Thoracic aorta (tissue), 2 donors: Measurements from ENCODE around the gene CTNNAL1. TPM values are rescaled to one million over a fixed set of nuclear protein-coding genes. Genes with fewer than 3 reads are reported as not detected.

Source experiments
- ATAC-seq: fragments of 150-250 bp; one replicate; pipeline ENCODE4 v1.8.0; 2017; ENCODE audit warnings: low read depth; ENCODE audit not compliant: insufficient number of reproducible peaks, low FRiP score
- DNase-seq: peaks from one replicate; pipeline ENCODE4 v3.0.0-alpha.2; 2020; ENCODE audit warnings: low spot score
- H3K27ac ChIP-seq, 2 donors: fragments of 200-600 bp; sonication (generic); 1 replicate in 1 of 2; 2 replicates in 1 of 2; pipeline ENCODE4 v1.5.1; 2016; ENCODE audit warnings: mild to moderate bottlenecking in 2 of 2, moderate library complexity in 2 of 2
- H3K27me3 ChIP-seq: fragments of 200-600 bp; sonication (generic); replicated peaks from 2 replicates; pipeline ENCODE4 v1.6.0; 2016; ENCODE audit warnings: mild to moderate bottlenecking; ENCODE audit not compliant: insufficient read depth
- H3K36me3 ChIP-seq: fragments of 200-600 bp; sonication (generic); one replicate; pipeline ENCODE4 v1.5.1; 2016
- H3K4me1 ChIP-seq, 2 donors: fragments of 200-600 bp; sonication (generic); 1 replicate in 1 of 2; 2 replicates in 1 of 2; pipeline versions ENCODE4 v1.5.1 to v1.6.0; 2016; ENCODE audit warnings: low read depth in 2 of 2, mild to moderate bottlenecking in 1 of 2; ENCODE audit not compliant: control insufficient read depth in 1 of 2
- H3K4me3 ChIP-seq: fragments of 200-600 bp; sonication (generic); 2 replicates; pipeline ENCODE4 v1.5.1; 2016; ENCODE audit warnings: mild to moderate bottlenecking
- H3K9me3 ChIP-seq: fragments of 200-600 bp; sonication (generic); 2 replicates; pipeline ENCODE4 v1.5.1; 2016
- CTCF ChIP-seq: fragments of 200-600 bp; sonication (generic); IDR thresholded peaks from one replicate; pipeline ENCODE4 v1.5.1; 2019; ENCODE audit warnings: antibody characterized with exemption
- total RNA-seq, 2 donors: library from RNA; depleted of rRNA; stranded (reverse); fragments of >200 nt; gene quantifications; one replicate each; pipeline versions ENCODE4 v1.1.0 to v1.2.3, GENCODE V29; 2016

The CTNNAL1 gene
- total RNA-seq, 2 donors from 2014 or later: 41.8 to 45.0 TPM

DNA sequence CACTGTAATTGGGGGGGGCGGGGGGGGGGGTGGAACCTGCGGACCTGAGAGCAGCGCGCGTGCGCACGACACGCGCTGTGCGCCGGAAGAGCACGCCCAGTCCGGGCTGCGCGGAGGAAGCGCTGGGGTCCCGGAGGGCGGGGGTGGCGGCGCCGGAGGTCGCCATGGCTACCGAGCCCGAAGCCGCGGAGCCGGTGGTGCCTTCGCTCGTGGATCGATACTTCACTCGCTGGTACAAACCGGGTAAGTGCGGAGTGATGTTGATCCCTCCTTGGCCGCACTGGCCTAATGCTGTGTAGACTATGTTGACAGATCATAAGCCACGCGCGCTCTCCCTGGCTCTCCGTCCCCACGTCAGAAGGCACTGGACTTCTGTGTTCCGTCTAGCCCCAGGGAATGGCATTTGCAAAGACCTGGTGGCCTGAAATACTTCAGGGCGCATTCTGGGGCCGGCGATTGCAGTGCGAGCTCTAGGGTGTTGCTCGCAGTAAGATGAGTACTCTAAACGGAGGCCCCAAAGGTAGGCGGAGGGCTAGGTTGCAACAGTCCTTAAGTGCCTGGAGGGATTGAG, 78.9 kb downstream of the CTNNAL1 start, which contains the start of gene ABITRAM:
ABITRAM (plus strand) TSS at position 78 of the 571 bp plus-strand sequence; CDS start at position 165, 87 bp downstream.
- Histone ChIP-seq H3K36me3 (peaks cover 1% of the 10 kb centered on the region), H3K4me3 (peak within 1 kb of the TSS; percentile 94), H3K27me3 (no peaks in the 10 kb centered on the region), H3K4me1 (peaks cover 13 to 23% of the 10 kb centered on the region in 2 donors), H3K27ac (peak within 1 kb of the TSS; percentile 84), H3K9me3 (no peaks in the 10 kb centered on the region)
- no peak for TF ChIP-seq CTCF
- ATAC-seq: peak; percentile 89
- DNase-seq: peak; percentile 15

DNA sequence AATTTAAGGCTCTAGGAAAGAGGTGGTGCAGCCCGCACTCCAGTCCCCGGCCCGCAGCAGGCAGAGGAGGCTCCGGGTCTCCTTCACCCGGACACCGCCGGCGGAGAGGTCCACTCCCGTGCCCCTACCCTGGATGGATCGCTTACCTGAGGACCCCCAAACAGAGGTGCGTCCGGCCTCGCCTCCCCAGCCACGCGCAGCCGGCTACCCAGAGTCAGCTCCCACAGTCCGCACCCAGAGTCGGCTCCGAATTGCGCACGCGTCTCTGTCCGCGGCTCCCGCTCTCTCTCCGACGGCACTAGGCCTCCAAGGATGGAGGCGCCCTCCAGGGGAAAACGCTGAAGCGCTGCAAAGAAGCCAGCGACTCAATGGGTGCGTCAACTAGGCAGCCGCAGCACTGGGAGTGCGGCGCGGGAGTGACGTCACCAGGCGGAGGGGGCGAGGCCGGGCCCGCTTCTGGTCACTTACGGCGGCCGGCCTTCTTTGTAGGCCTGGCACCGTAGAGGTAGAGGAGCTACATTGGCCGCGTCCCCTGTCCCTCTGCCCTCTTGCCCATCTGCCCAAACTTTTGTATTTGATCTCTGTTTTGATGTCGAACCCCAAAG, 79.5 kb downstream of the CTNNAL1 start, which contains the start of gene ELP1:
ELP1 (minus strand) TSS at position 407 of the 605 bp plus-strand sequence. CDS start 2,978 bp downstream, outside the sequence.
- H3K27me3 ChIP-seq: no peaks in the 10 kb centered on the region
- DNase-seq: peak; percentile 76

GRCh38 chr9:108933231-108933717, 80.0 kb downstream of the CTNNAL1 start:
- no peaks in the 10 kb centered on the region for H3K27me3 ChIP-seq
- DNase-seq (no peak), ATAC-seq (no peak)
- H3K9me3 ChIP-seq: no peaks in the 10 kb centered on the region
- H3K4me1 ChIP-seq: peaks cover 13 to 23% of the 10 kb centered on the region in 2 donors
- peak overlapping the region; percentile 94 for H3K4me3 ChIP-seq
- no peak for TF ChIP-seq CTCF
- H3K36me3 ChIP-seq: peaks cover 8% of the 10 kb centered on the region
- H3K27ac ChIP-seq: peak overlapping the region; percentile 84

More for the DNA sequence above, 79.5 kb downstream of the CTNNAL1 start, which contains the start of gene ELP1:
- Histone ChIP-seq H3K4me3 (peak within 1 kb of the TSS; percentile 94), H3K9me3 (no peaks in the 10 kb centered on the region), H3K4me1 (peaks cover 13 to 23% of the 10 kb centered on the region in 2 donors), H3K27ac (peak within 1 kb of the TSS; percentile 84), H3K36me3 (peaks cover 2% of the 10 kb centered on the region)
- peak; percentile 76 for ATAC-seq
- TF ChIP-seq CTCF: no peak

- Histone ChIP-seq H3K4me1 (peaks cover 6 to 16% of the 10 kb centered on the region in 2 donors), H3K36me3 (peaks cover 37% of the 10 kb centered on the region), H3K4me3 (no peak overlapping the region), H3K27me3 (no peaks in the 10 kb centered on the region), H3K27ac (no peak overlapping the region), H3K9me3 (no peaks in the 10 kb centered on the region)
- no peak for TF ChIP-seq CTCF
- no peak for ATAC-seq
- DNase-seq: no peak
Observed at GRCh38 chr9:108928386-108928785, 84.9 kb downstream of the CTNNAL1 start.

GRCh38 chr9:108924466-108924865, 88.8 kb downstream of the CTNNAL1 start:
- Histone ChIP-seq H3K4me1 (no peaks in the 10 kb centered on the region), H3K9me3 (no peaks in the 10 kb centered on the region), H3K4me3 (no peak overlapping the region), H3K27me3 (no peaks in the 10 kb centered on the region), H3K27ac (no peak overlapping the region), H3K36me3 (peaks cover 55% of the 10 kb centered on the region)
- ATAC-seq (no peak), DNase-seq (no peak)
- no peak for TF ChIP-seq CTCF
